GM12878 (cell line): ENCODE data around the gene ZNF385D. TPM values are rescaled to one million over a fixed set of nuclear protein-coding genes. Genes with fewer than 3 reads are reported as not detected.

Experiments used
- ATAC-seq: fragments of 200-7000 bp; cut with Tn5 transposase; 3 replicates; pipeline ENCODE4 v1.9.1; 2020; ENCODE audit warnings: mild to moderate bottlenecking, moderate library complexity
- BruUV-seq: library from RNA; stranded (reverse); fragments of 400-500 nt; replicated peaks from 2 replicates; lab custom pipeline; 2021; lab: Mats Ljungman, UMichigan
- CTCF ChIA-PET: fragments of 300-600 bp; sonication (Branson Sonifier 250); formaldehyde crosslinking; extraction: SDS; loops from one replicate; lab custom pipeline; 2021; ENCODE audit warnings: inconsistent platforms; lab: Yijun Ruan, JAX
- POLR2A ChIA-PET: fragments of 350-600 bp; formaldehyde crosslinking; extraction: SDS; loops from one replicate; lab custom pipeline; 2021; ENCODE audit warnings: inconsistent platforms; lab: Charles Lee
- RAD21 ChIA-PET: fragments of 300-600 bp; sonication (Branson Sonifier 250); formaldehyde crosslinking; loops from one replicate; lab custom pipeline; 2023; ENCODE audit warnings: antibody characterized with exemption; ENCODE audit not compliant: unreplicated experiment; lab: Charles Lee
- SMC1A ChIA-PET: fragments of 300-600 bp; sonication (Branson Sonifier 250); formaldehyde crosslinking; loops from one replicate; lab custom pipeline; 2023; ENCODE audit not compliant: unreplicated experiment, uncharacterized antibody; lab: Charles Lee
- DNase-seq: peaks from one replicate; pipeline ENCODE4 v3.0.0-alpha.2; 2011; ENCODE audit warnings: low read depth, low spot score
- FAIRE-seq: peaks from 3 replicates; lab custom pipeline; 2011; peaks lifted over from hg19 to GRCh38; lab: Jason Lieb, UNC
- H2AFZ ChIP-seq: 2 replicates; pipeline ENCODE4 v1.6.0; 2011; ENCODE audit warnings: low read depth, low read length, control low read depth; ENCODE audit not compliant: control insufficient read depth
- H3K27ac ChIP-seq: 2 replicates; pipeline ENCODE4 v1.5.1; 2011; ENCODE audit warnings: control low read depth; ENCODE audit not compliant: control insufficient read depth, insufficient read depth
- H3K27me3 ChIP-seq, 2 experiments: replicated peaks in 1 of 2; 2 replicates each; pipeline versions ENCODE4 v1.6.0 to v1.6.1; 2011; ENCODE audit warnings: low read length in 1 of 2; ENCODE audit not compliant: control insufficient read depth in 2 of 2, insufficient read depth in 2 of 2
- H3K36me3 ChIP-seq, 2 experiments: 2 replicates each; pipeline ENCODE4 v1.5.1; 2011; ENCODE audit warnings: low read length in 1 of 2; ENCODE audit not compliant: control insufficient read depth in 2 of 2, insufficient read depth in 2 of 2
- H3K4me1 ChIP-seq: 2 replicates; pipeline ENCODE4 v1.6.1; 2011; ENCODE audit warnings: mild to moderate bottlenecking, low read length, moderate library complexity, mixed read lengths; ENCODE audit not compliant: control insufficient read depth, insufficient read depth
- H3K4me2 ChIP-seq: 2 replicates; pipeline ENCODE4 v1.6.0; 2011; ENCODE audit warnings: control low read depth; ENCODE audit not compliant: control insufficient read depth, insufficient read depth
- H3K4me3 ChIP-seq: fragments of 200-600 bp; sonication (generic); 2 replicates; pipeline ENCODE4 v1.5.1; 2016
- H3K79me2 ChIP-seq: 2 replicates; pipeline ENCODE4 v1.6.0; 2011; ENCODE audit warnings: low read length; ENCODE audit not compliant: control insufficient read depth, insufficient read depth
- H3K9ac ChIP-seq: 2 replicates; pipeline ENCODE4 v1.8.0; 2011; ENCODE audit warnings: low read length, control low read depth, mixed read lengths; ENCODE audit not compliant: control insufficient read depth, insufficient read depth
- H3K9me3 ChIP-seq: replicated peaks from 3 replicates; pipeline ENCODE4 v1.5.1; 2011; ENCODE audit warnings: mild to moderate bottlenecking, low read length; ENCODE audit not compliant: control insufficient read depth, insufficient read depth
- H4K20me1 ChIP-seq: 2 replicates; pipeline ENCODE4 v1.6.0; 2011; ENCODE audit not compliant: control insufficient read depth, insufficient read depth
- ATF2 ChIP-seq: IDR thresholded peaks from 2 replicates; pipeline ENCODE4 v1.6.1; 2012; ENCODE audit warnings: low read length, inconsistent platforms
- EZH2 ChIP-seq: IDR thresholded peaks from 2 replicates; pipeline ENCODE4 v1.6.1; 2012; ENCODE audit warnings: low read depth, mild to moderate bottlenecking, control low read depth, inconsistent platforms, low read length, borderline replicate concordance; ENCODE audit not compliant: control insufficient read depth
- FOS ChIP-seq: IDR thresholded peaks from 3 replicates; pipeline ENCODE4 v1.6.1; 2011; ENCODE audit warnings: borderline replicate concordance; ENCODE audit not compliant: insufficient read length; ENCODE audit errors: extremely low read depth
- FOXK2 ChIP-seq: fragments of 450-650 bp; IDR thresholded peaks from 2 replicates; pipeline ENCODE4 v1.6.1; 2017; ENCODE audit warnings: mild to moderate bottlenecking, moderate library complexity
- GATAD2B ChIP-seq: fragments of 450-650 bp; conservative IDR thresholded peaks from 2 replicates; pipeline ENCODE4 v1.6.1; 2017; ENCODE audit warnings: low read depth, mild to moderate bottlenecking, moderate library complexity
- HDAC2 ChIP-seq: fragments of 200-600 bp; sonication (generic); IDR thresholded peaks from 2 replicates; pipeline ENCODE4 v1.6.1; 2017
- MAX ChIP-seq: IDR thresholded peaks from 2 replicates; pipeline ENCODE4 v1.6.1; 2012; ENCODE audit warnings: low read depth, low read length, improper control_type of control experiment
- PKNOX1 ChIP-seq: fragments of 450-650 bp; IDR thresholded peaks from 2 replicates; pipeline ENCODE4 v1.6.1; 2016; ENCODE audit warnings: mild to moderate bottlenecking
- WGBS: methylation state at CpG from one replicate; pipeline ENCODE4 v1.1.6; 2016; ENCODE audit warnings: low lambda C conversion rate; ENCODE audit not compliant: insufficient replicate concordance, insufficient coverage; ENCODE audit errors: missing lambda C conversion rate; 5-methylcytosine and 5-hydroxymethylcytosine counted together
- in situ Hi-C: fragments of 300-500 bp; cut with MboI; formaldehyde crosslinking; loops from 9 replicates; pipeline ENCODE4 v1.14.3; 2018; ENCODE audit warnings: mixed read lengths
- intact Hi-C: fragments of 100-400 bp; cut with micrococcal nuclease; formaldehyde crosslinking; loops from one replicate; pipeline ENCODE4 v1.14.2; 2022; ENCODE audit not compliant: unreplicated experiment
- polyA plus RNA-seq, 11 experiments: library from polyadenylated mRNA; depleted of rRNA in 4 of 11; unstranded in 6 of 11; stranded (reverse) in 5 of 11; fragments of >200 nt; fragmentation: Nextera tagmentation in 4 of 11; fragmentation: Illumina TruSeq in 1 of 11; extraction: Ambion mirVana in 4 of 11; extraction: Trizol in 1 of 11; gene quantifications; 1 replicate in 1 of 11; 2 replicates in 10 of 11; pipeline versions ENCODE4 v1.2.1 to v1.2.3, GENCODE V29; 2011 to 2016; ENCODE audit warnings: inconsistent platforms in 2 of 11, missing spikeins in 2 of 11, low read depth in 1 of 11
- total RNA-seq, 4 experiments: library from RNA; depleted of rRNA in 3 of 4; stranded (reverse); fragments of >200 nt in 3 of 4; fragmentation: Illumina TruSeq in 1 of 4; extraction: Trizol in 1 of 4; gene quantifications; 2 replicates each; pipeline versions ENCODE4 v1.2.1 to v1.2.3, GENCODE V29; 2013 to 2021

Gene ZNF385D
- total and polyA plus RNA-seq, 10 of the 15 experiments (the other 5 are each of a cell fraction or from before 2014, with no cell fraction given) = 0.01 to 0.62 (median 0.18) TPM; not detected in 5

DNA sequence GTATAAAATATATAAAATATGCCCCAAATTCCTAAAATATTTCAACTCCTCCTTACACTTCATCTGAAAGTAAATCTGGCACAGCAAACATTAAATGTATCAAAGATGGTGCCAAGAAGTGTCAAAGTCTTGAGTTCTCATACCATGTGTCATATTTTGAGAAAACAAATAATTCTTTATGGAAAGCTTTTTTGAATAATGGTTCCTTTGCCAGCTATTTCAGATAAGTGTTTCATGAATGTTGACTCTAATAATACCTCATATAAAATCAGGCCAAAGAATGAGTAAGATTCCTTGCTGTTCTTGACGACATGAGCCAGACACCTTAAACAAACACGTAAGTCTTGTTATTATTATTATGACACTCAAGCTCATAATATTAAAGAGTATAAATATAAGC lies 30.3 kb upstream of the ZNF385D start:
- no TSS peak for BruUV-seq
- ChIA-PET CTCF (interaction anchor here (0.9 kb wide), 1 partner anchor 335 kb away, joined by 4 read pairs; no protein-coding TSS in a partner anchor), POLR2A (no interaction called here), SMC1A (no interaction called here), RAD21 (interaction anchor here (1.3 kb wide), 1 partner anchor 9 kb away, joined by 3 read pairs; no protein-coding TSS in a partner anchor)
- no peak overlapping the region for H3K27ac ChIP-seq
- intact Hi-C loops (no loop called here), in situ Hi-C loops (no loop called here)
- no peaks in the 10 kb centered on the region for H3K9me3 ChIP-seq
- ATAC-seq (no peak), DNase-seq (no peak), FAIRE-seq (no peak)
- H3K36me3 ChIP-seq = no peaks in the 10 kb centered on the region
- WGBS = 70% methylated on average over 2 of the region's 2 CpGs
- no peaks in the 10 kb centered on the region for H3K4me1 ChIP-seq
- no peaks in the 10 kb centered on the region for H4K20me1 ChIP-seq
- H3K79me2 ChIP-seq = no peaks in the 10 kb centered on the region
- no peak overlapping the region for H3K9ac ChIP-seq
- H3K27me3 ChIP-seq = no peaks in the 10 kb centered on the region
- H2AFZ ChIP-seq = no peak overlapping the region
- no peak overlapping the region for H3K4me3 ChIP-seq
- TF ChIP-seq FOXK2 = no peak
- no peak overlapping the region for H3K4me2 ChIP-seq

DNA sequence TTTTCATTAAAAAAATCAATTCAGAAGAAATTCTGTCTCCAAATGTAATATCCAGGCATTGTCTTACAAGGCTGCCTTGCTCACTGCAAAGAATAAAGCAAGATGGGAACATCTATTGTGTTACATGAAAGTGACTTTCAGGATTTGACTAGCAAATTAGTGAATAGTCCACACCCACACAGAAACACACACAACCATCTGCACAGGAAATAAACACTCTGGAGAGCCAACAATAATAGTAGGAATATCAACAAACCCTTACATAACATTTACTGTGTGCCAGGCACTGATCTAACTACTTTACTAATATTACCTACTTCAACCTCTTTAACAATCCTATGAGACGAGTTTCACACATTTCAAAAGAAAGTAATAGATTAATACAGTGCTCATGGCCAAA lies 28.9 kb upstream of the ZNF385D start:
- Histone ChIP-seq H3K4me2 (no peak overlapping the region), H3K9ac (no peak overlapping the region), H3K27me3 (no peaks in the 10 kb centered on the region), H3K79me2 (no peaks in the 10 kb centered on the region), H3K4me1 (no peaks in the 10 kb centered on the region), H3K9me3 (no peaks in the 10 kb centered on the region), H3K36me3 (no peaks in the 10 kb centered on the region), H4K20me1 (no peaks in the 10 kb centered on the region), H2AFZ (no peak overlapping the region), H3K27ac (no peak overlapping the region), H3K4me3 (no peak overlapping the region)
- SMC1A ChIA-PET = no interaction called here
- no TSS peak for BruUV-seq
- RAD21 ChIA-PET = no interaction called here
- POLR2A ChIA-PET = no interaction called here
- 0% methylated on average over 1 of the region's 1 CpG for WGBS
- CTCF ChIA-PET = no interaction called here
- TF ChIP-seq HDAC2 = no peak
- no peak for TF ChIP-seq GATAD2B
- no peak for TF ChIP-seq FOS
- no peak for TF ChIP-seq EZH2
- TF ChIP-seq ATF2 = no peak
- no peak for TF ChIP-seq PKNOX1
- TF ChIP-seq MAX = no peak
- DNase-seq (no peak), FAIRE-seq (no peak), ATAC-seq (no peak)
- intact Hi-C loops (no loop called here), in situ Hi-C loops (no loop called here)
